ENCODE results near the gene MCC.

Gene MCC

DNA sequence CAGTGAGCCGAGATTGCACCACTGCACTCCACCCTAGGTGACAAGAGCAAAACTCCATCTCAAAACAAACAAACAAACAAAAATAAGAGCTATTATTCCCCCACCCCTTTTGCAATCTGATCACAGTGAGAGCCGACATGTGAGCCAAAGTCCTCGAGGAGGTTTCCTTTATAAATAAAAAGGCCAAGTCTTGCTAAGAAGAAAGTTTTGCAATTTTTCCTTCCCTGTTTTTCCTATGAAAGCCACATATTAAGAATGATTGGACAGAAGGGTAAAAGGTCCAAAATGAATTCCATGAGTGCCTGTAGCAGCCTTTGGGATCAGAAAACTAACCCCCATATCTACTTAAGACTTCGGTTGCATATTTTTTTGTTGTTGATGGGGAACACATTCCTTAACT, 233.1 kb downstream of the MCC start:
- no peak for DNase-seq
- no peaks in the 10 kb centered on the region for H3K9me3 Mint-ChIP-seq
- no peak overlapping the region for H3K4me3 Mint-ChIP-seq
- H3K27ac Mint-ChIP-seq: no peak overlapping the region
- no peak for ATAC-seq
- peaks cover 5% of the 10 kb centered on the region for H3K4me1 Mint-ChIP-seq
- H3K27me3 Mint-ChIP-seq: peaks cover 8% of the 10 kb centered on the region

DNA sequence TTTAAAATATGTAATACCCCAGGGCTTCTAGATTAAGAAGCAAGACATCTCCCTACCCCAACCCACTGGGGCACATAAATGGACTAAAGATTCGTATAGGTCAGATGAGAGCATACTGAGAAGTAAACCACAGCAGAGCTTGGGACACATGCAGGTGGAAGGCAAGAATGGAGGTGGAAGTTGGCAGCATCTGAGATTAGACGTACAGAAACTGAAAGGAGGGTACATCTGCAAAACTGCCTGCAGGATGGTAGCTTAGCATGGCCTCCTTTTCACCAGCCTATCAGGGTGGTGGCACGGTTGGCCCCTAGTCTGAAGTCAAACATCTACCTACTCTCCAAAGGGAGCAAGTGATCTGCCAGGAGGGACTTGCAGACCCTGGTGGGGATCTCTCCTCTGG, 235.2 kb downstream of the MCC start:
- H3K9me3 Mint-ChIP-seq: no peaks in the 10 kb centered on the region
- no peak overlapping the region for H3K27ac Mint-ChIP-seq
- peaks cover 8% of the 10 kb centered on the region for H3K27me3 Mint-ChIP-seq
- H3K4me1 Mint-ChIP-seq: peaks cover 5% of the 10 kb centered on the region
- no peak overlapping the region for H3K4me3 Mint-ChIP-seq
- ATAC-seq (no peak), DNase-seq (no peak)

- H3K9me3 Mint-ChIP-seq: no peaks in the 10 kb centered on the region
- peaks cover 5% of the 10 kb centered on the region for H3K4me1 Mint-ChIP-seq
- no peak overlapping the region for H3K4me3 Mint-ChIP-seq
- no peak overlapping the region for H3K27ac Mint-ChIP-seq
- H3K27me3 Mint-ChIP-seq: peaks cover 8% of the 10 kb centered on the region
- ATAC-seq: no peak
- no peak for DNase-seq
These were observed 236.2 kb downstream of the MCC start for GRCh38 chr5:113252066-113252465.

- Mint-ChIP-seq H3K9me3 (no peaks in the 10 kb centered on the region), H3K27me3 (peaks cover 12% of the 10 kb centered on the region), H3K27ac (no peak overlapping the region), H3K4me3 (no peak overlapping the region), H3K4me1 (peaks cover 16% of the 10 kb centered on the region)
- no peak for DNase-seq
- ATAC-seq: no peak
These were observed 237.8 kb downstream of the MCC start for GRCh38 chr5:113250341-113250953.

GRCh38 chr5:113249206-113249605, 239.0 kb downstream of the MCC start:
- H3K27me3 Mint-ChIP-seq: peaks cover 12% of the 10 kb centered on the region
- DNase-seq: no peak

DNA sequence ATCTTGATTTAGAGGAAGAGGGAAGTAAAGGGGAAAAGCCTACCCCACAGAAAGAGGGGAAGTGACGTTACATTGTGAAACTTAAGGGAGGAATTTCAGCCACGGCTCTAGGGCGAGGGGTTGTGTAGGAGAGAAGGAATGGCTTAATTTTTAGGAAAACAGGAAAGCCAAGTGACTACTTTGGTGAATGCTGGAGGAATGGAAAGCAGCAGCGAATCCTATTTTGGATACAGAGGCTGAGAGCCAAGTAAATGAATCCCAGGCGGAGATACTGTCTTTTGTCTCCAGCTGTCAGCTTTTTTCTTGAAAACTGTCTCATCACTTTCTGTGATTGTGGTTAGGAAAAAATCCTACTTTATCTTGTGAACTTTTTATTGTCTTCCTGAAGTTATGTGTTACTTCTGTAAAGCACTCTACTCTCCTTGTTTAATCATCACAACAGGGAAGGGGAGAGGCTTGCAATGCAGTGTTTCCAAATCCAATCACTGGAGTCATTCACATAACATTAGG, 241.8 kb downstream of the MCC start:
- ATAC-seq: no peak
- Mint-ChIP-seq H3K27ac (no peak overlapping the region), H3K4me1 (peaks cover 18% of the 10 kb centered on the region)

More at GRCh38 chr5:113249206-113249605, 239.0 kb downstream of the MCC start:
- no peak overlapping the region for H3K27ac Mint-ChIP-seq
- peaks cover 17% of the 10 kb centered on the region for H3K4me1 Mint-ChIP-seq
- H3K4me3 Mint-ChIP-seq: no peak overlapping the region
- no peaks in the 10 kb centered on the region for H3K9me3 Mint-ChIP-seq
- no peak for ATAC-seq

GRCh38 chr5:113245427-113246225, 242.6 kb downstream of the MCC start:
- H3K27me3 Mint-ChIP-seq: peaks cover 12% of the 10 kb centered on the region
- DNase-seq: no peak
- no peak overlapping the region for H3K27ac Mint-ChIP-seq
- H3K4me1 Mint-ChIP-seq: peaks cover 18% of the 10 kb centered on the region
- H3K4me3 Mint-ChIP-seq: no peak overlapping the region
- H3K9me3 Mint-ChIP-seq: no peaks in the 10 kb centered on the region
- peak; percentile 56 for ATAC-seq

More for the DNA sequence above, 241.8 kb downstream of the MCC start:
- H3K27me3 Mint-ChIP-seq: peaks cover 12% of the 10 kb centered on the region
- DNase-seq: no peak
- H3K4me3 Mint-ChIP-seq: no peak overlapping the region
- no peaks in the 10 kb centered on the region for H3K9me3 Mint-ChIP-seq

DNA sequence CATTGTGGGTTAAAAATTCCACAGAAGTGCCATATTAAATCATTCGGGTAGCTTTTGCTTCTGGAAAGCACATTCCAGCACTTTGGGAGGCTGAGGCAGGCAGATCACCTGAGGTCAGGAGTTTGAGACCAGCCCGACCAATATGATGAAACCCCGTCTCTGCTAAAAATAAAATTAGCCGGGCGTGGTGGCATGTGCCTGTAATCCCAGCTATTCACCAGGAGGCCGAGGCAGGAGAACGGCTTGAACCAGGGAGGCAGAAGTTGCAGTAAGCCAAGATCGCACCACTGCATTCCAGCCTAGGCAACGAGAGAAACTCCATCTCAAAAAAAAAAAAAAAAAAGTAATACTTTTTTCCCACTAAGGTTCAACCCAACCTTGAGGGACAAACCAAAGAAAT, 243.3 kb downstream of the MCC start:
- Mint-ChIP-seq H3K9me3 (no peaks in the 10 kb centered on the region), H3K27me3 (peaks cover 12% of the 10 kb centered on the region), H3K27ac (no peak overlapping the region), H3K4me1 (peaks cover 18% of the 10 kb centered on the region), H3K4me3 (no peak overlapping the region)
- DNase-seq: no peak
- ATAC-seq: no peak

DNA sequence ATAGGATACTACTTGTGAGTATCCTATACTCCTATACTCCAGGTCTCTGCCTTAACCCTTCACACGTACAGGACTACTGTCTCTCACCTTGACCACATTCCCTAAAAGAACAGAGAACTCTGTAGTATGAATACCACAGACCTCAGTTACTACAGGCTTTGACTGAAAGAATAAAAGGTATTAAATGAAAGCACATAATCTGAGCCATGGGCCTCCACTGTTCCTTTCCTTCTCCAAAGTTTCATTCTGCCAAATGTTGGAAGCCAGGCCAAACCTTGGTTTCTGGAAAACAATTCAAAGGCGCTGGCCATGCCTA, 244.9 kb downstream of the MCC start:
- Mint-ChIP-seq H3K27me3 (peaks cover 12% of the 10 kb centered on the region), H3K27ac (no peak overlapping the region), H3K9me3 (no peaks in the 10 kb centered on the region), H3K4me1 (peaks cover 18% of the 10 kb centered on the region), H3K4me3 (no peak overlapping the region)
- no peak for DNase-seq
- peak; percentile 79 for ATAC-seq

DNA sequence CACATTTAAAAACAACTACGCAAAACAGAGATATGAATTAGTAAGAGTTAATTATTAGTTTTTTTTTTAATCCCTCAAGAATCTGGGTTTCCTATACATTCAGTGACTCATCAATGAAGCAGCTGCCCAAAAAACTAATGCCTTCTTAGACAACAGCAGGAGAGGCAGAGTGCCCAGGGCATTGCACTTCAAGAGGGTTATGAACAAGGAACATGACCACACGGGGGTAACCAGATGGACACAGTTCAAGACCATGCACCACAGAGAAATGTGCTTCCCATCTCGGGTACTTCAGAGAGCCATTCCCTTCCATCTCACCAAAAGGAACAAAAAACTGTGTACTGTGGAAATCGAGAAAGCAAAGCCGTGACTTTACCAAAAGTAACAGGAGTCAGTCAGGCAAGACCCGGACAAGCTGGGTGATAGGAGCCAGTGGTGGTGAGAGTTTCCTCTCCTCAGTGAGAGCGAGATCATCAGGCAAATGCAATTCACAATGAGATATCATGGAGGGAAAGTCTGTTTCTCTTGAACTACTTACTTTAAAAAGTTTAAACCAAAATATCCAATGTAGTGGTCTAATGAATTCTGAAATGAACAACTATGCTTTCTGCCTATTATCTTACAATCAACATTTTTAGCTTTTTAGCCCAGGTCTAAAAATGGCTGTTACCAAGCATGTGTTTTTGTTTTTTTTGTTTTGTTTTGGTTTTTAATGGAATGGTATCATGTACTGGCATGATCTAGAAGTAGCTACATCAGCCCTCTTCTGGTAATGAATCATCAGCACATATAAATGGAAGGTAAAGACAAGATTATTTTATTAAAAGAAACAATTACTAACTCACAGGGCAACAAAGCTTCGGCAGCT, 245.5 kb downstream of the MCC start:
- Mint-ChIP-seq H3K27me3 (peaks cover 10% of the 10 kb centered on the region), H3K9me3 (no peaks in the 10 kb centered on the region), H3K4me3 (no peak overlapping the region), H3K27ac (no peak overlapping the region), H3K4me1 (peaks cover 21% of the 10 kb centered on the region)
- DNase-seq: no peak
- peak; percentile 76 for ATAC-seq

- Mint-ChIP-seq H3K27me3 (no peaks in the 10 kb centered on the region), H3K9me3 (no peaks in the 10 kb centered on the region), H3K4me1 (peaks cover 20% of the 10 kb centered on the region), H3K4me3 (no peak overlapping the region), H3K27ac (peak overlapping the region in 1 of 2 donors; percentile 52)
- ATAC-seq (peak; percentile 24), DNase-seq (no peak)
These were observed 247.1 kb downstream of the MCC start for GRCh38 chr5:113240951-113241726.

DNA sequence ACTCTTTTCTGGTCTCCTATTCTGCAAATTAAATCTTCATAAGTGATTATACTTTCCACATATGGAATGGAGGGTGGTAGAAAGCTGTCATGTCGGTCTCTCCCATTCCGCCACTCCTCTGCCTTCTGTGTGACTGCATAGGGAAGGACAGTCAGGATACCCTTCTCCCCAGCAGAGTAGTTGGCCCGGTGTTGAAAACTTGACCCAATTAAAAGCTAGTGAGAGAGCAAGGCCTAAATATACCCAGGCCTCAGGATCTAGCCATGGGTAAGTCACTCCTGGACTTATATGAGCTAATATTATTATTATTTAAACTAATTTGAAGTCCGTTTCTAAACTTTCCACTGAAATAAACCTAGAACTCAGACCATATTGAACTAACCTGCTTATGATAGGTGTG, 248.2 kb downstream of the MCC start:
- Mint-ChIP-seq H3K27ac (no peak overlapping the region), H3K4me1 (peaks cover 12% of the 10 kb centered on the region), H3K9me3 (no peaks in the 10 kb centered on the region), H3K4me3 (no peak overlapping the region), H3K27me3 (no peaks in the 10 kb centered on the region)
- ATAC-seq: no peak
- DNase-seq: no peak

GRCh38 chr5:113237893-113238292, 250.4 kb downstream of the MCC start:
- Mint-ChIP-seq H3K27me3 (no peaks in the 10 kb centered on the region), H3K4me1 (peaks cover 5% of the 10 kb centered on the region), H3K4me3 (no peak overlapping the region), H3K9me3 (no peaks in the 10 kb centered on the region), H3K27ac (no peak overlapping the region)
- DNase-seq (no peak), ATAC-seq (no peak)

DNA sequence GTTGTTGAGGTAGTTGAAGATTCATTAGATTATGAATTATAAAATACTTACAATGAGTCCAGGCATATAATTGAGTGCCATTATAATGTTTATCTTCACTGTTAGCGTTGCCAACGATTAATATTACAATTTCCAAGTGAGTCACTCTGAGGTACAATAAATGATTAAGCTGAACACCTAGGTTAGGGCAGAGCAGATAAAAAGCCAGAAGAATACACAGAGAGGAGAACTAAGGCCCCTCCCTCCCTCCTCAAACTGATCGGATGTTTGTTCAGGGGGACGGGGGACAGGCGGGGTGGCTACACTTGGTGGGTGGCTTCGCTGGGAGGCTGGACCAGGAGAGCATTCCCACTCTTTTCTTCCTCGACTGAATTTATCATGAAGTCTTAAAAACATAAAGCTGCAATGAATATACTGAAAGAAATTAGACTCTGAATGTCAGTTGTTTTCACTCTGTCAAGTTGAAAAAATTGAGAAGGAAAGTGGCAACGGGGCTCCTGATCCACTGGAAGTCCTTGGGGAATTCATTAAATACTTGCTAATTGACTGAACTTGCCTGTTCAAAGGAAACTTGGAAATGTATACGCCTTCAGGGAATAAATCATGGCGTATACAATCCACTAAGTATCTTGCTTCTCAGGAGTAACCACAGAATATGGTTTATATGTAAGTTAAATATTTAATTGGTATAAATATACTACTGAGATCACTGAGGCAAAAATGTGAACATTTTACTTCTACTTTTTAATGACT, 251.5 kb downstream of the MCC start:
- Mint-ChIP-seq H3K27me3 (no peaks in the 10 kb centered on the region), H3K27ac (no peak overlapping the region), H3K4me1 (peaks cover 5% of the 10 kb centered on the region), H3K4me3 (no peak overlapping the region), H3K9me3 (no peaks in the 10 kb centered on the region)
- ATAC-seq (no peak), DNase-seq (no peak)

- ATAC-seq (peak; percentile 46), DNase-seq (no peak)
- H3K27ac Mint-ChIP-seq: no peak overlapping the region
- H3K9me3 Mint-ChIP-seq: no peaks in the 10 kb centered on the region
- H3K27me3 Mint-ChIP-seq: no peaks in the 10 kb centered on the region
- peaks cover 5% of the 10 kb centered on the region for H3K4me1 Mint-ChIP-seq
- no peak overlapping the region for H3K4me3 Mint-ChIP-seq
These were observed 252.4 kb downstream of the MCC start for GRCh38 chr5:113235884-113236283.
